ENCODE results near the gene MYG1. TPM values are rescaled to one million over a fixed set of nuclear protein-coding genes. Genes with fewer than 3 reads are reported as not detected.
"Not testable (repeated sequence)": the region's sequence is repeated elsewhere in the genome, so short reads cannot be mapped to it uniquely, and the experiment has no call there.

Gene MYG1
- total RNA-seq, 6 experiments from 2014 or later, result 17.6 to 27.1 (median 20.8) TPM

DNA sequence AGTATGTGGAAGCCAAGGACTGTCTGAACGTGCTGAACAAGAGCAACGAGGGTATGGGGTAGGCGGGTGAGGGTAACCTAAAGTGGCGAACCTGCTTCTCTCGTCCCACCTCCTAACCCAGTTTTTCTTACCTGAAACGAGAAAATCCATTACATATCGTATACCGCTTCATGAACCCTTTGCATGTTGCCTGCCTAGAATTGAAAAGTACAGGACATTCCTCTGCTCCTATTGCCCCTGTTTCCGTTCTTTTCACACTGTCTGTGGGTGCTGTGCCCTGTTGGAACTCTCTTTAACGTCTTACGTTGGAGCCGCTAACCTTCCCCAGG lies 3.6 kb upstream of the MYG1 start:
- ATAC-seq, result no peak
- WGBS (ENCODE audit: insufficient coverage, low coverage, low lambda C conversion rate, missing lambda C conversion rate), result 1% methylated on average over 12 of the region's 12 CpGs
- Histone ChIP-seq H3K27ac (peak overlapping the region; percentile 74 to 90 (median 85)), H3K36me3 (peaks cover 0 to 15% (median 3%) of the 10 kb centered on the region in 4 donors), H3K4me1 (peaks cover 0 to 22% (median 10%) of the 10 kb centered on the region in 4 donors), H3K27me3 (no peaks in the 10 kb centered on the region), H3K4me3 (peak overlapping the region; percentile 77 to 92 (median 91)), H3K9me3 (no peaks in the 10 kb centered on the region)
- DNase-seq, result no peak
- intact Hi-C loops (cut with DNase I), result no loop called here
- TF ChIP-seq POLR2A (IDR thresholded peaks at IDR 0.05), result no peak
- TF ChIP-seq, protein P1, sequence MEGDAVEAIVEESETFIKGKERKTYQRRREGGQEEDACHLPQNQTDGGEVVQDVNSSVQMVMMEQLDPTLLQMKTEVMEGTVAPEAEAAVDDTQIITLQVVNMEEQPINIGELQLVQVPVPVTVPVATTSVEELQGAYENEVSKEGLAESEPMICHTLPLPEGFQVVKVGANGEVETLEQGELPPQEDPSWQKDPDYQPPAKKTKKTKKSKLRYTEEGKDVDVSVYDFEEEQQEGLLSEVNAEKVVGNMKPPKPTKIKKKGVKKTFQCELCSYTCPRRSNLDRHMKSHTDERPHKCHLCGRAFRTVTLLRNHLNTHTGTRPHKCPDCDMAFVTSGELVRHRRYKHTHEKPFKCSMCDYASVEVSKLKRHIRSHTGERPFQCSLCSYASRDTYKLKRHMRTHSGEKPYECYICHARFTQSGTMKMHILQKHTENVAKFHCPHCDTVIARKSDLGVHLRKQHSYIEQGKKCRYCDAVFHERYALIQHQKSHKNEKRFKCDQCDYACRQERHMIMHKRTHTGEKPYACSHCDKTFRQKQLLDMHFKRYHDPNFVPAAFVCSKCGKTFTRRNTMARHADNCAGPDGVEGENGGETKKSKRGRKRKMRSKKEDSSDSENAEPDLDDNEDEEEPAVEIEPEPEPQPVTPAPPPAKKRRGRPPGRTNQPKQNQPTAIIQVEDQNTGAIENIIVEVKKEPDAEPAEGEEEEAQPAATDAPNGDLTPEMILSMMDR (IDR thresholded peaks at IDR 0.05), result no peak

DNA sequence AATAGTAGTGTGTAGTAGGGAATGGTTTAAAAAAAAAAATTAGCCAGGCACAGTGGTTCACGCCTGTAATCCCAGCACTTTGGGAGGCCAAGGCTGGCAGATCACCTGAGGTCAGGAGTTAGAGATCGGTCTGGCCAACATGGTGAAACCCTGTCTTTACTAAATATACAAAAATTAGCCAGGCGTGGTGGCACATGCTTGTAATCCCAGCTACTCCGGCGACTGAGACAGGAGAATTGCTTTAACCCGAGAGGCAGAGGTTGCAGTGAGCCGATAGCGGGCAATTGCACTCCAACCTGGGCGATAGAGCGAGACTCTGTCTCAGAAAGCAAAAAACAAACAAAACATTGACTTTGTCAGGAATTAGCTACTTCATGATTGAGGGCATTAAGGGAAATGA lies 2.4 kb upstream of the MYG1 start:
- WGBS (ENCODE audit: insufficient coverage, low coverage, low lambda C conversion rate, missing lambda C conversion rate), result 91% methylated on average over 10 of the region's 10 CpGs
- peaks cover 0 to 22% (median 10%) of the 10 kb centered on the region in 4 donors for H3K4me1 ChIP-seq
- intact Hi-C loops (cut with DNase I); H3K9me3 ChIP-seq; ATAC-seq; H3K4me3 ChIP-seq; H3K27ac ChIP-seq; DNase-seq; H3K27me3 ChIP-seq: not testable (repeated sequence)
- H3K36me3 ChIP-seq, result peaks cover 0 to 18% (median 5%) of the 10 kb centered on the region in 4 donors

DNA sequence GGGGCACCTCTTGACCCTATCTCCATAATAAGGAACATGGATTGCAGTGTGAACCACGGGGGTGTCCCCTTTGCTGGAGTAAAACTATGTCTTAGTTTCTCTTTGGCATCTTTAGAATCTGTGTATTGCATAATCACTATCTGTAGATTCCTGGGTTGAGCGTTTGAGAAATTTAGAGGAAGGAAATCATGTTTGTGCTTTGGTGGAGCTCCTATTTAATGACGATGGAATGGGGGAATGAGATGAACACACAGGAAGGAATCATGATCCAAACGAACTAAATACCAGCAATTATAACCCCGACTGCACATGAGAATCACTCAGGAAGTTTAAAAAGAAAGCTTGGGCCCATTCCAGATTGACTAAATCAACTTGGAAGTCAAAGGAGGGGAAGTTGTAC lies 1.3 kb upstream of the MYG1 start:
- peaks cover 0 to 22% (median 10%) of the 10 kb centered on the region in 4 donors for H3K4me1 ChIP-seq
- TF ChIP-seq, protein P1 (IDR thresholded peaks at IDR 0.05), result no peak
- TF ChIP-seq POLR2A (IDR thresholded peaks at IDR 0.05), result no peak
- DNase-seq (no peak), ATAC-seq (no peak)
- peak overlapping the region in 2 of 3 donors; percentile 54 to 74 for H3K27ac ChIP-seq
- no peaks in the 10 kb centered on the region for H3K27me3 ChIP-seq
- no peaks in the 10 kb centered on the region for H3K9me3 ChIP-seq
- peaks cover 0 to 22% (median 10%) of the 10 kb centered on the region in 4 donors for H3K36me3 ChIP-seq
- no peak overlapping the region for H3K4me3 ChIP-seq
- intact Hi-C loops (cut with DNase I), result no loop called here
- WGBS (ENCODE audit: insufficient coverage, low coverage, low lambda C conversion rate, missing lambda C conversion rate), result 45% methylated on average over 5 of the region's 5 CpGs

DNA sequence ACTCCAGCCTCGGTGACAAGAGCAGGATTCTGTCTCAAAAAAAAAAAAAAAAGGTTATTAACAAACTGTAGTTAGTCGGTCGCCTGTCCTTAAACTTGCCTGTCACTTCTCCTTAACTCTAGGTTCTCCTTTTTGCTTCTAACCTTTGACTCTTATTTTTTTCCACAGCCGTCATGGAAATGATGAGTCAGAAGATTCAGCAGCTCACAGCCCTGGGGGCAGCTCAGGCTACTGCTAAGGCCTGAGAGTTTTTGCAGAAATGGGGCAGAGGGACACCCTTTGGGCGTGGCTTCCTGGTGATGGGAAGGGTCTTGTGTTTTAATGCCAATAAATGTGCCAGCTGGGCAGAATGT lies 418 bp upstream of the MYG1 start:
- no peak for DNase-seq
- 47% methylated on average over 5 of the region's 5 CpGs for WGBS (ENCODE audit: insufficient coverage, low coverage, low lambda C conversion rate, missing lambda C conversion rate)
- intact Hi-C loops (cut with DNase I), result no loop called here
- ATAC-seq, result peak; percentile 2 to 13 (median 7)
- Histone ChIP-seq H3K4me1 (peaks cover 0 to 22% (median 10%) of the 10 kb centered on the region in 4 donors), H3K36me3 (peaks cover 0 to 22% (median 10%) of the 10 kb centered on the region in 4 donors), H3K4me3 (peak overlapping the region in 1 of 3 donors; percentile 98), H3K27ac (peak overlapping the region in 2 of 3 donors; percentile 54 to 74), H3K27me3 (no peaks in the 10 kb centered on the region), H3K9me3 (no peaks in the 10 kb centered on the region)
- TF ChIP-seq, protein P1 (IDR thresholded peaks at IDR 0.05), result no peak
- no peak for TF ChIP-seq POLR2A (IDR thresholded peaks at IDR 0.05)

DNA sequence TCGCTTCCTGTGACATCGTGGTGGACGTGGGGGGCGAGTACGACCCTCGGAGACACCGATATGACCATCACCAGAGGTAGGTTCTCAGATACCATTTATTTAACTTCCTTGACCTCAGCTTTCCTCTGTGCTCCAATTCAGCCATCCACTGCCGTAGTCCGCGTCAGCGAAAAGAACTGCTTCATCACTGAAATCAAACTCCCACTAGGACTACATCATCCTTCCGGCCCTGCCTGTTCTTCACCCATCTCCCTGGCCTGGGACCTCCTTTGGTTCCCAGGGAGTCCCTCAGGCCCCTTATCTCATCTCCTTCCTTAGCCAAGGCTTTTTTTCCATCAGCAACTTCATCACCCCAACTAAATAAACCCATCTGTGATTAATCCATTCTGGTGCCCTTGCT lies 692 bp downstream of the MYG1 start:
- TF ChIP-seq, protein P1 (IDR thresholded peaks at IDR 0.05), result no peak
- no peak for TF ChIP-seq POLR2A (IDR thresholded peaks at IDR 0.05)
- Histone ChIP-seq H3K27ac (peak overlapping the region in 2 of 3 donors; percentile 30 to 54), H3K4me1 (peaks cover 0 to 22% (median 10%) of the 10 kb centered on the region in 4 donors), H3K9me3 (no peaks in the 10 kb centered on the region), H3K4me3 (peak overlapping the region; percentile 73 to 98 (median 85)), H3K36me3 (peaks cover 0 to 22% (median 10%) of the 10 kb centered on the region in 4 donors), H3K27me3 (no peaks in the 10 kb centered on the region)
- DNase-seq, result no peak
- ATAC-seq, result no peak
- 0% methylated on average over 11 of the region's 12 CpGs for WGBS (ENCODE audit: insufficient coverage, low coverage, low lambda C conversion rate, missing lambda C conversion rate)
- intact Hi-C loops (cut with DNase I), result no loop called here
